HL-60 (cell line): ENCODE data around the gene MEIOB.

ENCODE experiments used
- DNase-seq, 2 experiments: peaks; one replicate each; pipeline ENCODE4 v3.0.0-alpha.2; 2010 to 2020; ENCODE audit warnings: low read depth in 1 of 2, low spot score in 1 of 2
- H3K27ac ChIP-seq: fragments of 250-450 bp; sonication (Bioruptor Pico); replicated peaks from 2 replicates; pipeline ENCODE4 v1.5.1; 2020; ENCODE audit warnings: mild to moderate bottlenecking, moderate library complexity
- H3K27me3 ChIP-seq: fragments of 250-450 bp; sonication (Bioruptor Pico); 2 replicates; pipeline ENCODE4 v1.5.1; 2021; ENCODE audit warnings: mild to moderate bottlenecking, moderate library complexity; ENCODE audit not compliant: insufficient read depth, poor library complexity, severe bottlenecking
- H3K4me3 ChIP-seq: replicated peaks from 2 replicates; pipeline ENCODE4 v1.5.1; 2011; ENCODE audit warnings: mild to moderate bottlenecking, control low read depth, low read length; ENCODE audit not compliant: insufficient read depth
- GABPA ChIP-seq: IDR thresholded peaks from 2 replicates; pipeline ENCODE4 v1.6.1; 2012; ENCODE audit warnings: low read depth
- POLR2AphosphoS5 ChIP-seq: IDR thresholded peaks from 2 replicates; pipeline ENCODE4 v1.6.1; 2012; ENCODE audit warnings: low read depth
- REST ChIP-seq: IDR thresholded peaks from 2 replicates; pipeline ENCODE4 v1.6.1; 2012; ENCODE audit warnings: low read depth; ENCODE audit not compliant: insufficient replicate concordance
- SPI1 ChIP-seq: IDR thresholded peaks from 2 replicates; pipeline ENCODE4 v1.6.1; 2012; ENCODE audit warnings: low read depth, mild to moderate bottlenecking, borderline replicate concordance
- TF ChIP-seq, protein P1 (sequence below): IDR thresholded peaks from one replicate; pipeline ENCODE4 v1.5.1; 2011; ENCODE audit warnings: low read length, control low read depth, inconsistent platforms; ENCODE audit not compliant: insufficient read depth

Gene MEIOB

GRCh38 chr16:1913327-1914083 lies 41.5 kb upstream of the MEIOB start:
- TF ChIP-seq REST, result no peak
- TF ChIP-seq, protein P1, sequence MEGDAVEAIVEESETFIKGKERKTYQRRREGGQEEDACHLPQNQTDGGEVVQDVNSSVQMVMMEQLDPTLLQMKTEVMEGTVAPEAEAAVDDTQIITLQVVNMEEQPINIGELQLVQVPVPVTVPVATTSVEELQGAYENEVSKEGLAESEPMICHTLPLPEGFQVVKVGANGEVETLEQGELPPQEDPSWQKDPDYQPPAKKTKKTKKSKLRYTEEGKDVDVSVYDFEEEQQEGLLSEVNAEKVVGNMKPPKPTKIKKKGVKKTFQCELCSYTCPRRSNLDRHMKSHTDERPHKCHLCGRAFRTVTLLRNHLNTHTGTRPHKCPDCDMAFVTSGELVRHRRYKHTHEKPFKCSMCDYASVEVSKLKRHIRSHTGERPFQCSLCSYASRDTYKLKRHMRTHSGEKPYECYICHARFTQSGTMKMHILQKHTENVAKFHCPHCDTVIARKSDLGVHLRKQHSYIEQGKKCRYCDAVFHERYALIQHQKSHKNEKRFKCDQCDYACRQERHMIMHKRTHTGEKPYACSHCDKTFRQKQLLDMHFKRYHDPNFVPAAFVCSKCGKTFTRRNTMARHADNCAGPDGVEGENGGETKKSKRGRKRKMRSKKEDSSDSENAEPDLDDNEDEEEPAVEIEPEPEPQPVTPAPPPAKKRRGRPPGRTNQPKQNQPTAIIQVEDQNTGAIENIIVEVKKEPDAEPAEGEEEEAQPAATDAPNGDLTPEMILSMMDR, result no peak
- TF ChIP-seq SPI1, result no peak
- TF ChIP-seq POLR2AphosphoS5, result no peak
- TF ChIP-seq GABPA, result no peak
- no peak overlapping the region for H3K27ac ChIP-seq
- no peak for DNase-seq
- peaks cover 39% of the 10 kb centered on the region for H3K27me3 ChIP-seq
- H3K4me3 ChIP-seq, result no peak overlapping the region

DNA sequence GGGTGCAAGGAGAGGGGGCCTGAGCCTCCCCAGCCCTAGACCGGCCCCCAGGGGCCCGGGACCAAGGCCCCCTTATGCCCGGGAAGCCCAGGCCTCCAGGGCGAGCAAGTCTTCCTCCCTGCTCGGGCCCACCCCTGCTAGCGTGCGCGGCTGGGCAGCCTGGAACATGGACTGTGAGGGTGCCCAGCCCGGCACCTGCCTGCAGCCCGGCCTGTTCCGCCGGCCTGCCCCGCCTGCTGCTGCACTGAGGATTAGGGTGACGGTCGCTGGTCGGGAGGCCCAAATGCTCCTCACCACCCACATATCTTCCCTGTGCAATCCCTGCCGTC lies 40.2 kb upstream of the MEIOB start:
- no peak for DNase-seq
- Histone ChIP-seq H3K27ac (no peak overlapping the region), H3K27me3 (peaks cover 43% of the 10 kb centered on the region), H3K4me3 (no peak overlapping the region)
- TF ChIP-seq POLR2AphosphoS5 (no peak), REST (no peak), SPI1 (no peak), GABPA (no peak)
- TF ChIP-seq, protein P1, result no peak

DNA sequence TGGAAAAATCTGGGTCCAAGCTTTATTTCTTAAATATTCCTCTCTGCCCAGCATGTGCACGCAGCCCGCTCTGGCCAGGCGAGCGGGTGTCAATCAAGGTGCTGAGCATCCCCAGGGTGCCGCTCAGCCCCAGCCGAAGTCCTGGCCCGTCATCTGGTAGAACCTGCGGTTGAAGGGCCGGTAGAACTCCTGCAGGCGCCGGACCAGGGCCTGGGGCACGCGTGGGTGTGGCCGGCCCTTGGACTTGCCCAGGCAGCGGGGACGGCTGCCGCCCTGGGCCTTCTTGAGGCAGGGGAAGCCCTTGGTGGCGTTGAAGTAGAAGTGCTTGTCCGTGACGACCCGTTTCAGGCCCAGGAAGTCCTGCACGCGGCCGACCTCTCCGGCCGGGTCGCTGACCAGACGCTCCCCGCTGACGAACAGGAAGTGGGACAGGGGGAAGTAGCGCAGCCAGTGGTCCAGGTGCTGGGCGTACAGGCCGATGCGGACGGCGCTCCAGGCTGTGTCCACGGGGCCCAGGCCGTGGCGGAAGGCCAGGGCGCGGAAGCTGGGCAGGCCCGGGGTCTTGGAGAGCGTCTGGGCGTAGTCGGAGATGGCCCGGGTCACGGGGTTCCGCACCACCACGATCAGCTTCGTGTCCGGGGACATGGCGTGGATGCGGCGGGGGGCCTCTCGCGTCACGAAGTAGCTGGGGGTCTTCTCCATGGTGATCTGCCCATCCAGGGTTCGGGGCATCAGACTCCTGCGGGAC lies 39.7 kb upstream of the MEIOB start:
- H3K27me3 ChIP-seq, result peaks cover 42% of the 10 kb centered on the region
- TF ChIP-seq GABPA (no peak), POLR2AphosphoS5 (no peak), REST (no peak), SPI1 (no peak)
- TF ChIP-seq, protein P1, result no peak
- H3K27ac ChIP-seq, result no peak overlapping the region
- H3K4me3 ChIP-seq, result no peak overlapping the region
- DNase-seq, result no peak
